Stimulated activated CD4-positive, alpha-beta T cell treated with anti-CD3 and anti-CD28 coated beads, Interleukin-12 subunit alpha, Interleukin-12 subunit beta, amount 100 ng/mL, for 48 hours (primary cell): ENCODE data around the gene EPHB1.

Experiments used
- DNase-seq, 3 donors: peaks; one replicate each; pipeline ENCODE4 v3.0.0-alpha.2; 2020; ENCODE audit warnings: low read depth in 2 of 3, low spot score in 1 of 3

The EPHB1 gene

DNA sequence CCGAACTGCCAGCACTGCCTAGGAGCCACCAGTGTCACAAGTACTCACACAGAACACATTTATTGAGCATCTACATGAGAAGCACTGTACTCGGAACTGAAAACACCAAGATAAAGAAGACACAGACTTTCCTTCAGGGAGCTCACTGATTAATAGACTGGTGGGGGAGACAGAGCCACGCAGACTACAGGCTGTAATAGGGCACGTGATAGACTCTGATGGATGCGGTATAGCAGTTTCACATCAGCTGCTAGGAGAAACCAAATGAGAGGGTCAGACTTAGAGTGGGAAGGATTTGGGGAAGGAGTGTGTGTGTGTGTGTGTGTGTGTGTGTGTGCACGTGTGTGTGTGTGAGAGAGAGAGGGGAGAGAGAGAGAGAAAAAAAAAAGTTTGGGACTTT is 12.1 kb downstream of the EPHB1 start:
- no peak for DNase-seq

- no peak for DNase-seq
Measured at GRCh38 chr3:134808835-134809234, 13.8 kb downstream of the EPHB1 start.

- no peak for DNase-seq
Measured at GRCh38 chr3:134809427-134810051, 14.5 kb downstream of the EPHB1 start.

DNA sequence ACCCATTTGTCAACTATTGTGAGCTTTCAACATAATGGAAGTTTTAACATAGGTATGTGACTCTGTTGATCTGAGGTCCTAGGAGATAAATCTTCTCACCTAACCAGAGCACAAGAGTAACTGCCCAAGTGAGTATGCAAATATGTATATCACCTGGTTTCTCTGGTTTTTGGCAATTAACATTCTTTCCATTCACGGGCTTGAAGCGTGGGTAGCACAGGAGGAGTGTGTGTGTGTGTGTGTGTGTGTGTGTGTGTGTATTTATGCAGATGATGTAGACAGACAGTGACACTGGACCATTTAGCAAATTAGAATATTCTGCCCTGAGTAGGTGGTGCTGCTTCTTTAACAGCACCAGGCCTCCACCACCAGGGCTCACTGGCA is 15.0 kb downstream of the EPHB1 start:
- DNase-seq: no peak

GRCh38 chr3:134810850-134811249 is 15.8 kb downstream of the EPHB1 start:
- DNase-seq: no peak

- no peak for DNase-seq
Measured at GRCh38 chr3:134813618-134814017, 18.6 kb downstream of the EPHB1 start.

DNA sequence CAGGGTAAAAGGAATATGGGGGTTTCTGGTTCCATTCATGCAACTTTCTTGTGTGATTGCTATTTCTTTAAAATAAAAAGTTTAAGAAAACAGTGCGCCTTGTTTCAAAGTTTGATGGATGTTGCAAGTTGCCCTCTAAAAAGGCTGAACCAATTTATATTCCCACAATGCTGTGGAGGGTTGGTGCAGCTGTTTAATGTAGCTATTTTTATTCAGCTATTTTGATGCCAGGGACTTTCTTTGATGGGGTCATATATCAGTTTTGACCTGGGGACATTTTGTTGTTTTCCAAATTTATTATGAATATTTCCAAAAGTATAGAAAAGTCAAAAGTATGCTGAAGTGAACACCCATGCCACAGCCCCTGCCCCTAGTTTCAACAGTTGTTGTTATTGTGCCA is 20.5 kb downstream of the EPHB1 start:
- no peak for DNase-seq

- DNase-seq: no peak
Measured at GRCh38 chr3:134816623-134817022, 21.6 kb downstream of the EPHB1 start.

DNA sequence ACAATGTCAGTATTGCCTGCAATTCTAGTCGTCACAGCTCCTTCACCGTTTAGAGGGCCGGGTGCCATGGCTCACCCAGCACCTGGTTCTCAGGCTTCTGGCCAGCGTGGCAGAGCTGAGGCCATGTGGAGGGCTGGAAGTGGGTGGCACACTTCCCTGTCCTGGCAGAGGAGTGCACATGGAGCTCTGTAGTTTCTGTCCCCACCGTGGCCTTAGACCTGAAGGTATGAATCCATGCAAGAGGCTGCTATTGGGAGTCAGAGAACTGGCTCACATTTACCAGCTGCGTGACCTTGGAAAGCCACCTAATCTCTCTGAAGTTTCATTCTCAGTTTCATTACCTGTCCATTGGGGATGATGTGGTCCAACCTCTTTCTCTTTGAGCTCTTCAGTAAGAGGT is 22.2 kb downstream of the EPHB1 start:
- no peak for DNase-seq

DNA sequence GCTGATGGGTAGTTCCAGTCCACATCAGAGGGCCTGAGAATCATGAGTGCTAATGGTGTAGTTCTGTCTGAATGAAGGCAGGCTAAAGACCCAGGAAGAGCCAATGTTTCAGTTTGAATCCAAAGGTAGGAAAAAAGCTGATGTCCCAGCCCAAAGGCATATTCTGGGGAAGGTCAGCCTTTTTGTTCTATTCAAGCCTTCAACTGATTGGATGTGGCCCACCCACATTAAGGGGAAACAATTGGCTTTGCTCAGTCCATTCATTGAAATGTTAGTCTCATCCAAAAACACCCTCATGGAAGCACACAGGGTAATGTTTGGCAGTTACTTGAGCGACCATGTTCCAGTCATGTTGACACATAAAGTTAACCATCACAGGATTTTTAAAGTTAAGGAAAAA is 25.9 kb downstream of the EPHB1 start:
- DNase-seq: no peak

DNA sequence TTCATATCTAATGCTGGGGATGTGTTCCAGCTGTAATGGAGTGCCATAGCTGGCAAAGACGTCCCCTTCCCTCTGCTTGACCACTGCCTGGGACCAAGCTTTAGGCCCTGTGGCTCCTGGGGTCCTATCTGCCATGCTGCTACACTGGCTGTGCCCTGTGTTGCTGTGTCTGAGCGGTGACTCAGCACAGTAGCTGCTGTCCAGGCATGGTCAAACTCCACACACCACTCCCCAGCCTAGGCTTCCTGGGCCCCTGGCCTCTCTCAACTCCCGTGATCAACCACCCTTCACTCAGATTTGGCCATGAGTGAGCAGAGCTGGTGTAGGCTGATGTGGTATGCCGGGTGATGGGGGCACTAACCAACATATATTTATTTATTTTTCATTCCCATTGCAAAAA is 27.0 kb downstream of the EPHB1 start:
- no peak for DNase-seq

GRCh38 chr3:134823679-134824078 is 28.6 kb downstream of the EPHB1 start:
- DNase-seq: no peak

- no peak for DNase-seq
Measured at GRCh38 chr3:134824791-134825190, 29.7 kb downstream of the EPHB1 start.

GRCh38 chr3:134827213-134827612 is 32.2 kb downstream of the EPHB1 start:
- no peak for DNase-seq

DNA sequence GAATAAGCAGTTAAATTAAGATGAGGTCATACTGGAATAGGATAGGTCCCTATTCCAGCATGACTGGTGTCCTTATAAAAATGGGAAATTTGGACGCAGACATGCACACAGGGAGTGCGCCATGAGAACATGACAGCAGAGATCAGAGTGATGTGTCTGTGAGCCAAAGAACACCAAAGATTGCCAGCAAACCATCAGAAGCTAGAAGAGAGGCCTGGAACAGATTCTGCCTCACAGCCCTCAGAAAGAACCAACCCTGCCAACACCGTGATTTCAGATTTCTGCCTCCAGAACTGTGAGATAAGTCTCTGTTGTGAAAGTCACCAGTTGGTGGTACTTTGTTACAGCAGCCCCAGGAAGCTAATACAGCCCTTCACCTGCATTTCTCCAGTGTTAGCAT is 34.7 kb downstream of the EPHB1 start:
- no peak for DNase-seq

DNA sequence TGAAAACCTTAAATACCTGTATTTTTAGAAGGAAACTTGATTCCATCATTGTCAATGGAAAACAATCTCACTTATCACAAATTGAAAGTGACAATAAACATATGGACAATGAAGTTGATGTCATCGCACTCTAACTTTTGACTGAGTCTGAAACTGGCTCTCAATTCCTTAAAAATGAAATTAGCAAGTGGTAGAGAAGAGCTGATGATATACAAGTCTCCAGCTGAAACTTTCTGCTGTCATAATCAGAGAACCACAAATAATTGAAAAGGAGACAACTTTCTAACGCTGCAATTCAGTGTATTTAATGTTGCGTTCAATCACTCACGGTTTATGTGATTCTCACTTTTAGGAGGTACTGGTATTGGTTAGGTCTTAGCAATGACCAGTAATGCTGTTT is 37.5 kb downstream of the EPHB1 start:
- DNase-seq: no peak

- no peak for DNase-seq
Measured at GRCh38 chr3:134833453-134834163, 38.5 kb downstream of the EPHB1 start.

- no peak for DNase-seq
Measured at GRCh38 chr3:134836921-134837320, 41.9 kb downstream of the EPHB1 start.

- no peak for DNase-seq
Measured at GRCh38 chr3:134838599-134838998, 43.5 kb downstream of the EPHB1 start.

DNA sequence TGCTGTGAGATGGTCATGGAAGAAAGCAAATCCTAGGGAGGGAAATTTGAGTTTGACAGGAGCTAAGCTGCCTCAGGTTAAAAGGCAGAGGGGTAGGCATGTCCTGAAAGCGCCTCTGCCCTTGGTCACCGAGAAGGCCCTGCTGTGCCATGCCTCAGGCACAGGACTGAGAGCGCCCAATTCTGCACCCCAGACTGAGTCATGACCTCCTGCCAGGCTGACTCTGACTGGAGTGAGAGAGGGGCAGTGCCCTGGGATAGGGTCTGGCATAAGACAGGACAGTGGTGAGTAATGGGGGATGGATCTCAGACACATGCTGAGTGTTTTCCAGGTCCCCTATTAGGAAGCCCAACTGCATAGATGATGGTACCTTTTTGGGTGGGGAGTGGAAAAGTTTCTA is 44.4 kb downstream of the EPHB1 start:
- no peak for DNase-seq

GRCh38 chr3:134839990-134840389 is 44.9 kb downstream of the EPHB1 start:
- DNase-seq: no peak

- DNase-seq: no peak
Measured at GRCh38 chr3:134840459-134840858, 45.4 kb downstream of the EPHB1 start.

DNA sequence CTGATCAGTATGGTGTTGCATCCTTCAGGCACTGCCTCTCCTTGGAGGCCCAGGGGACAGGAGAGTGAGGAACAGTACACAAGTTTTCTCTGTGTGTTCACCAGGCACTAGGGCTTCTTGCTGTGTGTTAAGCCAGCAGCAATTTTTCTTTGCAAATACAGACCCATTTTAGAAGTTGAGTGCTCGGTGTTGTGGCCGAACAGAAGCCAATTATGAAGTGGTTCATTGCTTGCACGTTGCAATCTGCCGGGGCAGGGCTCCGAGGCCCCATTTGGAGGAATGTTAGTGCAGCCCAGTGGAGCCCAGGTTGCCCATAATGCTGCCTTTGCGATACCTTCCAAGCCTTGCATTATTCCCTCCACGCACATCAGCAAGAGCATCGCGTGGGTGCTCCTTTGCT is 51.0 kb downstream of the EPHB1 start:
- no peak for DNase-seq
